ENCODE data around the gene NDRG3.
"Not testable (repeated sequence)": the region's sequence is repeated elsewhere in the genome, so short reads cannot be mapped to it uniquely, and the experiment has no call there.

The NDRG3 gene

DNA sequence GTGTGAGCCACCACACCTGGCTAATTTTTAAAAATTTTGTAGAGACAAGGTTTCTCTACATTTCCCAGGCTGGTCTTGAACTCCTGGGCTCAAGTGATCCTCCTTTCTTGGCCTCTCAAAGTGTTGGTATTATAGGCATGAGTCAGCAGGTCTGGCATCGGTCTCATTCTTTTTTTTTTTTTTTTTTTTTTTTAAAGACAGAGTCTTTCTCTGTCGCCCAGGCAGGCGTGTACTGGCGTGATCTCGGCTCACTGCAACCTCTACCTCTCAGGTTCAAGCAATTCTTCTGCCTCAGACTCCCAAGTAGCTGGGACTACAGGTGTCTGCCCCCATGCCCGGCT is 137.5 kb downstream of the NDRG3 start:
- not testable (repeated sequence) for DNase-seq

DNA sequence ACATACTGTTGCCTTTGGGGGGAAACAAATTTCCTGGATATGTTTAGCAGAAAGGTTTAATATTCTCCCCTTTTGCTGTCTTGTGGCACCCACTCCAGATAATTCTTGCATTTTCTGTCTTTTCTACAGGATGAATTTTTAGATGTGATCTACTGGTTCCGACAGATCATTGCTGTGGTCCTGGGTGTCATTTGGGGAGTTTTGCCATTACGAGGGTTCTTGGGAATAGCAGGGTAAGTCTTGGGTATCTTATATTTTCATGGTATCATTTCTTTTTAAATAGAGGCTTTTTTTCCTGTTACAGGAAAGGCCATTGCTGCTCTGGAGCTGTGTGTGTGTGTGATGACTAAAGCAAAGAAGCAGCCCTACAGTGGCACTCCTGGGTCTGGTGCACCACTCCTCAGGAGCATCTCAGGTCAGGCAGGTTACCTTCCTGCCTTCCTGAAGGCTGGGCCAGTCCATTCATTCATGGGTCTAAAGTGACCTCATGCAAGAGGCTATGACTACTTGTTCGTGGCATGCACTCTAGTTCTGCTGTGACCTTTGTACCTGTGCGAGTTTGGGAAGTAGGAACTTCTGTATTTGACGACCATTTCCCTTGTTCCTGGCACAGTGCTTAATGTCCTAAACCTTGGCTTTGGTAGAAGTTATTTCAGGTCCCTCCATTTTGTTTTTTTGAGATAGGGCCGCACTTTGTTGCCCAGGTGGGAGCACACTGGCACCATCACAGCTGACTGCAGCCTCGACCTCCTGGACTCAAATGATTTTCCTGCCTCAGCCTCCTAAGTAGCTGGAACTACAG is 138.1 kb downstream of the NDRG3 start:
- no peak for DNase-seq

DNA sequence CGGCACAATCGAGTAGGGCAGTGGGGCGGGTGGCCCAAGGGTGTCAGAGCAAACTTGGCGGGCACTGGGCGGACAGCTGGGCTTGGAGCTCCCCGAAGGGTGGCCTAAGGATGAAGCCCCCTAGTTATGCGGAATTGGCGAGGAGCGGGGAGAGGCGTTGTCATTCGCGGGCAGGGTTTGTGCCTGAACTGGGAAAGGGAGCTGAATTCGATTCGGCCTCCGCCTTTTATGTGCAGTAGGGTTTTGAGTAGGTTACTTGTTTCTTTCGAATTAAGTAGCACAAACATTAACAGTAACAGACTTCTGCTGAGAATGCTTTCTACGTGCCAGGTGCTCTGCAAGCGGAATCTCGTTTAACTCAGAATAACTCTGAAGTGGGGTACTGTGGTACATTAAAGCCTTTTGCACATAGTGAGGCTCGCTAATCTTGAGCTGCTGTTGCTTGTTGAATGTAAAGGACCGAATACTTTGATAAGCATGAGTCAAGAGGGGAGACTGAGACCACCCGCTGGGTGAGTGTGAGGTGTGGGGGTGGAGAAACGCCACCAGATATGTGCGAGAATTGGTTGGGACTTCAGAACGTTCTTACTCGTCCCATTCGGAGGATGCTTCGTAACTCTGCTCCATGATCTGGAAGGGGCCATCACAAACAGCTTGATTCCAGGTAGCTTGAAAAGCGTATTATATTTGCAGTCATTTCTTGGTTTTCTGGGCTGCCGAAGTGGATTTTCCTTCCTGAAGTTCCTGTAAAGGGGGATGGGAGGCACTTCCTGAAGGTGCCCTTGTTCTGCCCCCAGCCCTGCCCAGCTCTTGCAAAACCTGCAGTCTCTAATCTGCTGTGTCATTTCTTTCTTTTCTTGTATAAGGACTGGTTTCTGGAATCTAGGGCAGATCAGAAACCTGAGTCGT is 139.5 kb downstream of the NDRG3 start:
- peak in 1 of 58 donors; percentile 49 for DNase-seq

DNA sequence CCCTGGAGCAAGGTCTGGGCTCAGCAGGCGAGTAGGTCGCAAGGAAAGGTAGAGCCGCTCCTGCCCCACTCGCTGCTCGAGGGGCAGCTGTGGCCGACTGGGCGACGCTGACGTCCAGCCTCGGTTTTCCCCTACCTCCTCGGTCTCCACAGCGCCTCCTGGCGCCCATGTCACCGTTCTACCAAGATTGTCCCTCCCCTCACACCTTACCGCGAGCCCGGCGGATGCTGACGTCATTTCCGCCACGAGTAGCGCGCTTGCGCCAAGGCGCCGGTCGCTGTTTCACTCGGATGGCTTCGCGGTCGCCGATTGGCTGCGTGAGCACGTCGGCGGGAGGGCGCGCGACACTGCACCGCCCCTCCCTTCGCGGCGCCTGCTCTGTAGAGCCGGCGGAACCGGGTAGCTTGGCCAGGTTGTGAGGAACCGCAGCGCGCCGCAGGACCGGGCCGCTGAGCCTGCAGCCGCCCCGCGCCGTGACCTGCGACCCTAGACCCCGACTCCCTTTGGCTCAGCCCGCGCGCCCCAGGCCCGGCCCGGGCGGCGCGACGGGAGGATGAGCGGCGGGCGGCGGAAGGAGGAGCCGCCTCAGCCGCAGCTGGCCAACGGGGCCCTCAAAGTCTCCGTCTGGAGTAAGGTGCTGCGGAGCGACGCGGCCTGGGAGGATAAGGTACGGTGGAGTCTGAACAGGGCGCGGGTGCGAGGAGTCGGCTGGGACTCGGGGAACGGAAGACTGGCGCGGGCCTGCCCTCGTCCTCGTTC is 140.3 kb downstream of the NDRG3 start, which contains the start of gene RAB5IF:
TSS of gene RAB5IF (plus strand) at position 381 of the 759 bp plus-strand sequence. CDS start at position 554, 173 bp downstream.
- DNase-seq: peak; percentile 82 to 99 (median 96)

DNA sequence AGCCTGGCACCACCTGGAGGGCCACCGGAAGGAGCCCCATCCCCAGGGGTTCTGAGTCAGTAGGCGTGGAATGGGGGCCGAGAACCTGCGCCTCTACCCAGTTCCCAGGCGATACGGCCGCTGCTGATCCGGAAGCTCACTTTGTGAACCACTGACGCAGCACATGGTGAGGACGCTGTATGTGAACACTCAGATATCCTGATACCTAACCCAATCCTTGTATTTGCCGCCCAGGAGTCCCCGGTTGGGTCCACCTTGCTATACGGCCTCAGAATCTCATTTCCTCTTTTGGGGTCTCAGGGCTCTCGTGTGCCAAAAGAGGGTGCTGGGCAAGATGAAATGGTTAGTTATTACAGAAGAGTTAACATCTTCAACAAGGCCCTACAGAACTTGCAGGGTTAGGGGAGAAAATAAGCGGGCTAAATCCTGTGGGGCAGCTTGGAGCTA is 140.9 kb downstream of the NDRG3 start:
- peak in 15 of 58 donors; percentile 21 to 64 (median 43) for DNase-seq

Measured in anterior cingulate cortex (tissue), 58 donors.